ENCODE results near the gene FHL2. TPM values are rescaled to one million over a fixed set of nuclear protein-coding genes. Genes with fewer than 3 reads are reported as not detected.

The FHL2 gene
- total and polyA plus RNA-seq, 2 donors (not counting 3 experiments of a cell fraction or from before 2014, with no cell fraction given): 197 to 491 TPM

GRCh38 chr2:105324732-105325131 lies 74.1 kb downstream of the FHL2 start:
- ChIA-PET CTCF (interaction anchor here (0.8 to 1.4 kb wide), 7 partner anchors 15 to 89 kb away, joined by 3 to 6 read pairs (median 5); no protein-coding TSS in a partner anchor), POLR2A (interaction anchor here (0.6 kb wide), 1 partner anchor 193 kb away, joined by 3 read pairs; no protein-coding TSS in a partner anchor)
- Histone ChIP-seq H3K9me3 (replicated peaks; ENCODE audit: control insufficient read depth, insufficient read depth, low read length) (no peaks in the 10 kb centered on the region), H3K9me1 (replicated peaks; ENCODE audit: control insufficient read depth, extremely low read depth, insufficient read depth, low read length) (no peaks in the 10 kb centered on the region), H3K4me3 (replicated peaks in 1 of 3; ENCODE audit: insufficient read depth in 1 of 3, low read depth in 1 of 3, low read length in 3 of 3) (no peak overlapping the region), H3K9ac (replicated peaks; ENCODE audit: extremely low read depth, insufficient read depth, low read length) (peak overlapping the region; percentile 55), H3K27me3 (ENCODE audit: control insufficient read depth in 2 of 2, insufficient read depth in 2 of 2, low read length in 2 of 2) (no peaks in the 10 kb centered on the region), H3K36me3 (ENCODE audit: control insufficient read depth in 2 of 2, extremely low read depth in 1 of 2, insufficient read depth in 2 of 2, low read length in 2 of 2) (no peaks in the 10 kb centered on the region), H3K27ac (ENCODE audit: insufficient read depth, low read depth, low read length) (peak overlapping the region; percentile 87), H3K79me2 (ENCODE audit: control insufficient read depth, insufficient read depth, low read length) (peaks cover 71% of the 10 kb centered on the region), H2AFZ (ENCODE audit: low read depth, low read length) (no peak overlapping the region), H4K20me1 (replicated peaks; ENCODE audit: control insufficient read depth, extremely low read depth, insufficient read depth, low read length) (no peaks in the 10 kb centered on the region), H3K4me2 (ENCODE audit: insufficient read depth, low read length) (peak overlapping the region; percentile 38), H3K4me1 (ENCODE audit: control insufficient read depth, extremely low read depth, insufficient read depth, low read length) (peaks cover 49% of the 10 kb centered on the region)
- FAIRE-seq (no peak), DNase-seq (ENCODE audit: low read depth, low spot score) (peak; percentile 40)
- no peak for TF ChIP-seq GATA2 (IDR thresholded peaks at IDR 0.05; ENCODE audit: insufficient read depth, insufficient read length, low read depth, low read length)
- no peak for TF ChIP-seq EZH2 (IDR thresholded peaks at IDR 0.05; ENCODE audit: borderline replicate concordance, low read depth, low read length, severe bottlenecking)
- peak; percentile 43 for TF ChIP-seq POLR2A (IDR thresholded peaks at IDR 0.05; ENCODE audit: low read depth, low read length)
- no peak for TF ChIP-seq POLR2AphosphoS5 (IDR thresholded peaks at IDR 0.05; ENCODE audit: insufficient read depth, low read depth, low read length)
- dilution Hi-C loops (cut with MboI; ENCODE audit: extremely low pct_ligation_motif_present, low sequenced_read_pairs): no loop called here
- no TSS peak for BruUV-seq (replicated peaks)
- intact Hi-C loops (cut with micrococcal nuclease): loop anchor here (1.0 to 10.0 kb wide), 4 partner anchors 30 to 870 kb away; partner anchors contain the start of gene UXS1

GRCh38 chr2:105324101-105324500 lies 74.8 kb downstream of the FHL2 start:
- H2AFZ ChIP-seq (ENCODE audit: low read depth, low read length): no peak overlapping the region
- no peak for DNase-seq (ENCODE audit: low read depth, low spot score)
- TF ChIP-seq MYC (IDR thresholded peaks at IDR 0.05; ENCODE audit: low read depth, low read length) (no peak), POLR2A (IDR thresholded peaks at IDR 0.05; ENCODE audit: low read depth, low read length) (no peak), POLR2AphosphoS5 (IDR thresholded peaks at IDR 0.05; ENCODE audit: insufficient read depth, low read depth, low read length) (no peak), EZH2 (IDR thresholded peaks at IDR 0.05; ENCODE audit: borderline replicate concordance, low read depth, low read length, severe bottlenecking) (no peak), CTCF (IDR thresholded peaks at IDR 0.05; ENCODE audit: extremely low read depth in 1 of 2, insufficient read depth in 1 of 2, low read depth in 1 of 2, low read length in 2 of 2) (no peak)
- peaks cover 49% of the 10 kb centered on the region for H3K4me1 ChIP-seq (ENCODE audit: control insufficient read depth, extremely low read depth, insufficient read depth, low read length)
- ChIA-PET POLR2A (no interaction called here), CTCF (interaction anchor here (0.8 to 1.4 kb wide), 5 partner anchors 15 to 86 kb away, joined by 4 to 6 read pairs (median 5); no protein-coding TSS in a partner anchor)
- H3K27ac ChIP-seq (ENCODE audit: insufficient read depth, low read depth, low read length): peak overlapping the region; percentile 87
- no peaks in the 10 kb centered on the region for H3K27me3 ChIP-seq (ENCODE audit: control insufficient read depth in 2 of 2, insufficient read depth in 2 of 2, low read length in 2 of 2)
- H3K79me2 ChIP-seq (ENCODE audit: control insufficient read depth, insufficient read depth, low read length): peaks cover 71% of the 10 kb centered on the region
- H3K36me3 ChIP-seq (ENCODE audit: control insufficient read depth in 2 of 2, extremely low read depth in 1 of 2, insufficient read depth in 2 of 2, low read length in 2 of 2): no peaks in the 10 kb centered on the region
- no peak for FAIRE-seq
- intact Hi-C loops (cut with micrococcal nuclease): loop anchor here (2.0 to 10.0 kb wide), 2 partner anchors 29 to 871 kb away; partner anchors contain the start of gene UXS1
- no peak overlapping the region for H3K4me3 ChIP-seq (replicated peaks in 1 of 3; ENCODE audit: insufficient read depth in 1 of 3, low read depth in 1 of 3, low read length in 3 of 3)
- no peak overlapping the region for H3K9ac ChIP-seq (replicated peaks; ENCODE audit: extremely low read depth, insufficient read depth, low read length)
- H3K9me1 ChIP-seq (replicated peaks; ENCODE audit: control insufficient read depth, extremely low read depth, insufficient read depth, low read length): no peaks in the 10 kb centered on the region
- H3K4me2 ChIP-seq (ENCODE audit: insufficient read depth, low read length): no peak overlapping the region
- no TSS peak for BruUV-seq (replicated peaks)
- dilution Hi-C loops (cut with MboI; ENCODE audit: extremely low pct_ligation_motif_present, low sequenced_read_pairs): no loop called here
- no peaks in the 10 kb centered on the region for H4K20me1 ChIP-seq (replicated peaks; ENCODE audit: control insufficient read depth, extremely low read depth, insufficient read depth, low read length)
- no peaks in the 10 kb centered on the region for H3K9me3 ChIP-seq (replicated peaks; ENCODE audit: control insufficient read depth, insufficient read depth, low read length)

All from endothelial cell of umbilical vein (primary cell).